ENCODE data around the gene TSACC.

- TF ChIP-seq CTCF (IDR thresholded peaks at IDR 0.05) (no peak), POLR2A (IDR thresholded peaks at IDR 0.05) (no peak)
Measured at GRCh38 chr1:156366378-156367166, 28.2 kb downstream of the TSACC start.
